Transverse colon (tissue), 4 donors: ENCODE data around the gene PRKCD. TPM values are rescaled to one million over a fixed set of nuclear protein-coding genes. Genes with fewer than 3 reads are reported as not detected.

ENCODE experiments used
- DNase-seq: peaks from one replicate; pipeline ENCODE4 v3.0.0-alpha.2; 2019
- H3K27ac ChIP-seq, 4 donors: fragments of 200-600 bp; sonication (generic); 2 replicates each; pipeline ENCODE4 v1.5.1; 2016 to 2018; ENCODE audit warnings: inconsistent platforms in 4 of 4
- H3K27me3 ChIP-seq: fragments of 200-600 bp; sonication (generic); 2 replicates; pipeline ENCODE4 v1.5.1; 2017; ENCODE audit warnings: inconsistent platforms
- H3K36me3 ChIP-seq, 4 donors: fragments of 200-600 bp; sonication (generic); 2 replicates each; pipeline ENCODE4 v1.5.1; 2017 to 2019; ENCODE audit warnings: inconsistent platforms in 4 of 4
- H3K4me1 ChIP-seq, 4 donors: fragments of 200-600 bp; sonication (generic); 2 replicates each; pipeline ENCODE4 v1.5.1; 2017 to 2020; ENCODE audit warnings: inconsistent platforms in 4 of 4
- H3K4me3 ChIP-seq, 4 donors: fragments of 200-600 bp; sonication (generic); 1 replicate in 1 of 4; 2 replicates in 3 of 4; pipeline versions ENCODE4 v1.5.1 to v1.6.1; 2017 to 2019; ENCODE audit warnings: inconsistent platforms in 4 of 4
- H3K9me3 ChIP-seq, 2 donors: fragments of 200-600 bp; sonication (generic); 2 replicates each; pipeline ENCODE4 v1.5.1; 2017 to 2019; ENCODE audit warnings: inconsistent platforms in 2 of 2
- CTCF ChIP-seq, 5 experiments: fragments of 200-600 bp in 3 of 5; fragments of 450-650 bp in 2 of 5; sonication (generic) in 3 of 5; IDR thresholded peaks; 1 replicate in 2 of 5; 2 replicates in 3 of 5; pipeline ENCODE4 v1.5.1; 2016 to 2017; ENCODE audit warnings: antibody characterized with exemption in 5 of 5, inconsistent platforms in 3 of 5, mild to moderate bottlenecking in 2 of 5, moderate library complexity in 1 of 5
- EP300 ChIP-seq: sonication (generic); formaldehyde crosslinking; IDR thresholded peaks from one replicate; pipeline ENCODE4 v1.6.1; 2017; ENCODE audit warnings: antibody characterized with exemption, low read depth
- POLR2A ChIP-seq: fragments of 450-650 bp; IDR thresholded peaks from one replicate; pipeline ENCODE4 v1.6.1; 2016; ENCODE audit warnings: antibody characterized with exemption, mild to moderate bottlenecking, moderate library complexity
- POLR2AphosphoS5 ChIP-seq, 3 donors: sonication (generic); formaldehyde crosslinking; IDR thresholded peaks; one replicate each; pipeline ENCODE4 v1.6.1; 2016; ENCODE audit warnings: antibody characterized with exemption in 3 of 3
- WGBS, 2 donors: methylation state at CpG; one replicate each; pipeline ENCODE4 v1.1.5; 2018; ENCODE audit warnings: low coverage in 1 of 2; 5-methylcytosine and 5-hydroxymethylcytosine counted together
- in situ Hi-C, 4 donors: fragments of 200-750 bp; cut with MboI; loops; one replicate each; pipeline versions ENCODE4 v1.15.0 to v1.15.1; 2017; ENCODE audit warnings: low sequenced_read_pairs in 3 of 4, low pct_ligation_motif_present in 1 of 4, low pct_unique_long_range_greater_than_20kb in 1 of 4
- intact Hi-C: fragments of 100-400 bp; cut with DNase I; formaldehyde crosslinking; loops from one replicate; pipeline ENCODE4 v1.15.1; 2023; ENCODE audit warnings: low total_unique reads
- total RNA-seq, 4 donors: library from RNA; depleted of rRNA; stranded (reverse); fragments of >200 nt; gene quantifications; one replicate each; pipeline ENCODE4 v1.1.0, GENCODE V29; 2016

Gene PRKCD
- total RNA-seq, 4 donors from 2014 or later: 43.8 to 78.9 (median 55.9) TPM

GRCh38 chr3:53226841-53227407 is 65.9 kb downstream of the PRKCD start:
- WGBS, 2 donors: 93% methylated on average over 15 of the region's 17 CpGs; no CpG with 5 or more reads in 1 of the 2 donors
- no peak for DNase-seq
- Histone ChIP-seq H3K27me3 (no peaks in the 10 kb centered on the region), H3K4me1 (no peaks in the 10 kb centered on the region), H3K9me3 (no peaks in the 10 kb centered on the region), H3K36me3 (peaks cover 0 to 66% (median 32%) of the 10 kb centered on the region in 4 donors), H3K27ac (no peak overlapping the region), H3K4me3 (no peak overlapping the region)
- in situ Hi-C loops (no loop called here), intact Hi-C loops (no loop called here)
- TF ChIP-seq EP300 (no peak), POLR2AphosphoS5 (IDR thresholded peaks at IDR 0.05) (no peak), CTCF (IDR thresholded peaks at IDR 0.05) (no peak), POLR2A (no peak)

DNA sequence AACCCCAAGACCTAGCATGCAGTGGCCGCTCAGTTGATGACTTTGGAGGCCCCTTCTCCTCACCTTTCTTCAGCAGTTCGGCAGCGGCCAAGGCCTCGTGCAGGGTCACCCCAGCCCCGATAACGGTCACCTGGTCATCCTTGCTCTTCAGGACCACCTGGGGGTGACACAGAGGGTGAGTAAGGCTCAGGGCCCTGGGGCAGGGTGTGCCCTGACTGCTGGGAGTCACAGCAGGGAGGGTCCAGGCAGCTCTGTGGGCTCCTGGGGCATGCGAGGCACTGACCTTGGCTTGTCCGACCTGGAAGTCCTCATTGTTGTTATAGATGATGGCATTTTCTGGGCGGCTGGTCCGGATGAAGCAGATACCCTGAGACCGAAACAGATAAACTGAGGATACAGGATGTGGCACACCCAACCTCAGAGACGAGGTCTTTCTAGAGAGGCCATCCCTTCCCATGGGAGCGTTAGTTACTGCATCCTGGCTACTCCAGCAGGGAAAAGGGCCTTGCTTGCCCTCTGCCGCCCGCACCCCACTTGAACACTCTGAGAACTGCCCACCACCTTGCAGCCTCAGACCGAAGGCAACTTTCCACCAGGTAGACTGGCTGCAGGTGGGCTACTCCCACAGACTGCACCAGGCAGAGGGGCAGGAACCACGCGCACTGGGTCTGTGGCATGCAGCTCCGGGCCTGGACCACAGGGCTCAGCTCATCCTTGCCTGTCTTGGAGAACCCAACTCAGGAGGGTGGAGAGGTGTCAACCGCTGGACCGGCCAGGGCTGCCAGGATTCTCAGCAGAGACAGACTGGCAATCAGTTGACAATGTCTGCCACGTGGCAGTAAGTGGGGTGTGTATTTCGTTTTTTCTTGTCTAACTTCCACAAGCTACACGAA is 67.2 kb downstream of the PRKCD start:
- H3K27ac ChIP-seq: no peak overlapping the region

GRCh38 chr3:53229171-53229570 is 68.2 kb downstream of the PRKCD start:
- Histone ChIP-seq H3K27me3 (no peaks in the 10 kb centered on the region), H3K9me3 (no peaks in the 10 kb centered on the region), H3K36me3 (peaks cover 0 to 74% (median 35%) of the 10 kb centered on the region in 4 donors), H3K4me3 (no peak overlapping the region), H3K4me1 (no peaks in the 10 kb centered on the region), H3K27ac (no peak overlapping the region)
- TF ChIP-seq CTCF (IDR thresholded peaks at IDR 0.05) (no peak), POLR2A (no peak), EP300 (no peak), POLR2AphosphoS5 (IDR thresholded peaks at IDR 0.05) (no peak)
- in situ Hi-C loops (no loop called here), intact Hi-C loops (no loop called here)
- WGBS, 2 donors: 96% methylated on average over 14 of the region's 14 CpGs; no CpG with 5 or more reads in 1 of the 2 donors
- DNase-seq: no peak

More for the DNA sequence above, 67.2 kb downstream of the PRKCD start:
- intact Hi-C loops (no loop called here), in situ Hi-C loops (no loop called here)
- H3K4me1 ChIP-seq: no peaks in the 10 kb centered on the region
- no peak overlapping the region for H3K4me3 ChIP-seq
- TF ChIP-seq POLR2A: no peak
- TF ChIP-seq POLR2AphosphoS5 (IDR thresholded peaks at IDR 0.05): no peak
- TF ChIP-seq CTCF (IDR thresholded peaks at IDR 0.05): no peak
- TF ChIP-seq EP300: no peak
- H3K36me3 ChIP-seq: peaks cover 0 to 66% (median 32%) of the 10 kb centered on the region in 4 donors
- no peaks in the 10 kb centered on the region for H3K9me3 ChIP-seq
- no peaks in the 10 kb centered on the region for H3K27me3 ChIP-seq
- 87% methylated on average over 24 of the region's 24 CpGs; no CpG with 5 or more reads in 1 of the 2 donors for WGBS, 2 donors
- no peak for DNase-seq

GRCh38 chr3:53229606-53230005 is 68.6 kb downstream of the PRKCD start:
- intact Hi-C loops (no loop called here), in situ Hi-C loops (no loop called here)
- Histone ChIP-seq H3K9me3 (no peaks in the 10 kb centered on the region), H3K4me3 (no peak overlapping the region), H3K27me3 (no peaks in the 10 kb centered on the region), H3K36me3 (peaks cover 0 to 79% (median 37%) of the 10 kb centered on the region in 4 donors), H3K27ac (no peak overlapping the region), H3K4me1 (no peaks in the 10 kb centered on the region)
- no peak for DNase-seq
- no peak for TF ChIP-seq EP300
- WGBS, 2 donors: 67 to 94% methylated on average over 1 to 2 of the region's 2 CpGs
